ENCODE measurements around the gene HOXB7. TPM values are rescaled to one million over a fixed set of nuclear protein-coding genes. Genes with fewer than 3 reads are reported as not detected.

Gene HOXB7
- total RNA-seq, 1 donor from 2014 or later, result 1.2 TPM

GRCh38 chr17:48646183-48647102, 35.6 kb upstream of the HOXB7 start:
- Histone ChIP-seq H3K4me1 (peaks cover 9% of the 10 kb centered on the region), H3K4me3 (peak overlapping the region; percentile 16), H3K9me3 (no peaks in the 10 kb centered on the region), H3K27me3 (peaks cover 99% of the 10 kb centered on the region), H3K36me3 (no peaks in the 10 kb centered on the region), H3K27ac (no peak overlapping the region)
- DNase-seq (no peak), ATAC-seq (peak; percentile 8)
- TF ChIP-seq, protein P1, sequence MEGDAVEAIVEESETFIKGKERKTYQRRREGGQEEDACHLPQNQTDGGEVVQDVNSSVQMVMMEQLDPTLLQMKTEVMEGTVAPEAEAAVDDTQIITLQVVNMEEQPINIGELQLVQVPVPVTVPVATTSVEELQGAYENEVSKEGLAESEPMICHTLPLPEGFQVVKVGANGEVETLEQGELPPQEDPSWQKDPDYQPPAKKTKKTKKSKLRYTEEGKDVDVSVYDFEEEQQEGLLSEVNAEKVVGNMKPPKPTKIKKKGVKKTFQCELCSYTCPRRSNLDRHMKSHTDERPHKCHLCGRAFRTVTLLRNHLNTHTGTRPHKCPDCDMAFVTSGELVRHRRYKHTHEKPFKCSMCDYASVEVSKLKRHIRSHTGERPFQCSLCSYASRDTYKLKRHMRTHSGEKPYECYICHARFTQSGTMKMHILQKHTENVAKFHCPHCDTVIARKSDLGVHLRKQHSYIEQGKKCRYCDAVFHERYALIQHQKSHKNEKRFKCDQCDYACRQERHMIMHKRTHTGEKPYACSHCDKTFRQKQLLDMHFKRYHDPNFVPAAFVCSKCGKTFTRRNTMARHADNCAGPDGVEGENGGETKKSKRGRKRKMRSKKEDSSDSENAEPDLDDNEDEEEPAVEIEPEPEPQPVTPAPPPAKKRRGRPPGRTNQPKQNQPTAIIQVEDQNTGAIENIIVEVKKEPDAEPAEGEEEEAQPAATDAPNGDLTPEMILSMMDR (IDR thresholded peaks at IDR 0.05), result no peak
- intact Hi-C loops (cut with DNase I), result no loop called here

DNA sequence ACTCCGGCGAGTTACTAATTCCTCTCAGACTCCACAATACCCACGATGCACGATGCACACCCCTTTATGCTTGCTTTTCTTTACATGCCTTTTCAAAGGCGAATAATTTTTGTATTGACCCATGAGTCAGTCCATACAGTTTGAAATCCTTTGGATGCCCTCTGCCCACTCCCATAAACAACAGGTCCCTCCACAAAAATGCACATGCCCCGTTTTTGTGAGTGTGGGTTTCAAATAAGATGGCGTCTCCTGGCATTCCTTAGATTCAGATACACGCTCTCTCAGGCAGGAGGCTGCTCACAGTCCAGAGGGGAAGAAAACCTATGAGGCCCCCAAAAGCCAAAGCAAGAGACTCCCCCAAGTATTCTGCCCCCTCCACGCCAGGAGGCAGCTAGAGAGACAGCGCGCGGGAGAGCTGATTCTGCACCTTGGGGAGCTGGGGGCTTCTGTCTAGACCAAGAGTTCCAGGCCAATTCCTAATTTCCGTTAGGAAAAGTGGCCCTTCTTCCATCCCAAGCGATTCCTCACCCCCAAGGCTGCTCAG, 34.9 kb upstream of the HOXB7 start:
- intact Hi-C loops (cut with DNase I), result no loop called here
- Histone ChIP-seq H3K4me3 (no peak overlapping the region), H3K9me3 (no peaks in the 10 kb centered on the region), H3K27me3 (peaks cover 100% of the 10 kb centered on the region), H3K4me1 (peaks cover 9% of the 10 kb centered on the region), H3K27ac (no peak overlapping the region), H3K36me3 (no peaks in the 10 kb centered on the region)
- ATAC-seq (no peak), DNase-seq (no peak)
- TF ChIP-seq, protein P1 (IDR thresholded peaks at IDR 0.05), result no peak

DNA sequence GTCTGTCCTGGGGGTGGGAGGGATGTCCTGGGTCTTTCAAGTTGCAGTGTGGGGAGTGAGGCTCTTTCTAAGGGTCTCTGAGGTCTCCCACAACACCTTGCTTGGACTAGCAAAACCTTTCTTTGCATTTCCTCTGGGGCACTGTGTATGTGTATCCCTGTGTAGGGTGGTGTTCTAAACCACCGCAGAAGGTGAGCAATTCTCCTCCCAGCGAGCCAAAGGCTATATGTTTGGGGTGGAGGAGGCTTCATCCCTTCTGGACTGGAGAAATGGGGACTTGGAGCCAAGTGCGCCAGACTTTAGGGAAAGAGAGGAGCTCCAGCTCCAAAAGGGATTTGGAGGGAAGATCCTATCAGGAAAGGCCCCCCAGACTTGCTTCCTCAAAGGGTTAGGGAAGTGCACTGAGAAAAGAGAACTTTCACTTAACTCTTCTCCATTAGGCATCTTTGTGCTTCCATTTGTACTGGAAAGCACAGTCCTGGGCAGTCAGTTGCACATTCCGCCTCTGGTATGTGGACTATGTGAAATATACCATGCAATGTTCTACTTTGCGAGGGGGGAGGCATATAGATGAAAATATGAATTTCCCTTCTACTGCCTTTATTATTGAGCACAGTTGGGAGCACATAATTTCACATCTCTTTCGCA, 34.2 kb upstream of the HOXB7 start:
- H3K27me3 ChIP-seq, result peaks cover 100% of the 10 kb centered on the region
- TF ChIP-seq, protein P1 (IDR thresholded peaks at IDR 0.05), result no peak
- peaks cover 9% of the 10 kb centered on the region for H3K4me1 ChIP-seq

DNA sequence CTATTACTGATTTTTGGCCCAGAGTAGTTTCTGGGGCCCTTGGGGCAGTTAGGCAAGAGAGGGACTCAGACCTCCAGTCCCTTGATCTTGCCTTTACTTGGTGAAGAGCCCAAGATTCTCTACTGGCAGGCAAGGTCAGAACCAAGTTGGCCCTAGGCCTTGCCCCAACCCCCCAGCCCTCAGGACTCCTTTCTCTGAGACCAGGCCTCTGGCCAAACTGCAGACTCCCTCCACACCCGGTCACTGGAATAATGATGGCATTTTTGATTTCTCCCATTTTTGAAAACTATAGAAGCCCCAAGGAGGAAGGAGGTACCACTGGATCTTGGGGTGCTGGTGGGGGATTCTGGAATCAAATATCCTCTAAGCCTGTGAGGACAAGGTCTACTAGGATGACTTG, 33.3 kb upstream of the HOXB7 start:
- ATAC-seq (no peak), DNase-seq (no peak)
- Histone ChIP-seq H3K4me3 (no peak overlapping the region), H3K9me3 (no peaks in the 10 kb centered on the region), H3K4me1 (peaks cover 9% of the 10 kb centered on the region), H3K36me3 (no peaks in the 10 kb centered on the region), H3K27ac (no peak overlapping the region), H3K27me3 (peaks cover 100% of the 10 kb centered on the region)
- intact Hi-C loops (cut with DNase I), result no loop called here
- TF ChIP-seq, protein P1 (IDR thresholded peaks at IDR 0.05), result no peak

More for the DNA sequence above, 34.2 kb upstream of the HOXB7 start:
- no peak for DNase-seq
- Histone ChIP-seq H3K27ac (no peak overlapping the region), H3K9me3 (no peaks in the 10 kb centered on the region), H3K36me3 (no peaks in the 10 kb centered on the region), H3K4me3 (no peak overlapping the region)
- intact Hi-C loops (cut with DNase I), result no loop called here
- no peak for ATAC-seq

- no peak for DNase-seq
- Histone ChIP-seq H3K4me3 (no peak overlapping the region), H3K9me3 (no peaks in the 10 kb centered on the region), H3K4me1 (peaks cover 9% of the 10 kb centered on the region), H3K27ac (no peak overlapping the region), H3K27me3 (peaks cover 100% of the 10 kb centered on the region), H3K36me3 (no peaks in the 10 kb centered on the region)
- intact Hi-C loops (cut with DNase I), result no loop called here
- no peak for ATAC-seq
- TF ChIP-seq, protein P1 (IDR thresholded peaks at IDR 0.05), result no peak
Observed at GRCh38 chr17:48643697-48644012, 32.8 kb upstream of the HOXB7 start.
